Fibroblast of lung (primary cell): ENCODE data around the gene GADL1.

Experiments used
- EZH2 ChIP-seq: IDR thresholded peaks from 2 replicates; pipeline ENCODE4 v1.5.1; 2012; ENCODE audit warnings: low read length, control low read depth, mild to moderate bottlenecking; ENCODE audit errors: missing control alignments
- TF ChIP-seq, protein P1 (sequence below), 2 donors: IDR thresholded peaks in 1 of 2; conservative IDR thresholded peaks in 1 of 2; 1 replicate in 1 of 2; 2 replicates in 1 of 2; pipeline ENCODE4 v1.5.1; 2011 to 2012; ENCODE audit warnings: low read length in 2 of 2, control low read depth in 1 of 2, inconsistent platforms in 1 of 2, low read depth in 1 of 2, mild to moderate bottlenecking in 1 of 2

GRCh38 chr3:30845606-30846005 is 48.9 kb downstream of the GADL1 start:
- TF ChIP-seq, protein P1, sequence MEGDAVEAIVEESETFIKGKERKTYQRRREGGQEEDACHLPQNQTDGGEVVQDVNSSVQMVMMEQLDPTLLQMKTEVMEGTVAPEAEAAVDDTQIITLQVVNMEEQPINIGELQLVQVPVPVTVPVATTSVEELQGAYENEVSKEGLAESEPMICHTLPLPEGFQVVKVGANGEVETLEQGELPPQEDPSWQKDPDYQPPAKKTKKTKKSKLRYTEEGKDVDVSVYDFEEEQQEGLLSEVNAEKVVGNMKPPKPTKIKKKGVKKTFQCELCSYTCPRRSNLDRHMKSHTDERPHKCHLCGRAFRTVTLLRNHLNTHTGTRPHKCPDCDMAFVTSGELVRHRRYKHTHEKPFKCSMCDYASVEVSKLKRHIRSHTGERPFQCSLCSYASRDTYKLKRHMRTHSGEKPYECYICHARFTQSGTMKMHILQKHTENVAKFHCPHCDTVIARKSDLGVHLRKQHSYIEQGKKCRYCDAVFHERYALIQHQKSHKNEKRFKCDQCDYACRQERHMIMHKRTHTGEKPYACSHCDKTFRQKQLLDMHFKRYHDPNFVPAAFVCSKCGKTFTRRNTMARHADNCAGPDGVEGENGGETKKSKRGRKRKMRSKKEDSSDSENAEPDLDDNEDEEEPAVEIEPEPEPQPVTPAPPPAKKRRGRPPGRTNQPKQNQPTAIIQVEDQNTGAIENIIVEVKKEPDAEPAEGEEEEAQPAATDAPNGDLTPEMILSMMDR (conservative IDR thresholded peaks at IDR 0.05 in 1 of 2, IDR thresholded peaks at IDR 0.05 in 1 of 2; ENCODE audit: low read depth in 1 of 2, low read length in 2 of 2): no peak
- TF ChIP-seq EZH2: no peak
